HEK293 (cell line): Measurements from ENCODE around the gene ENTPD8.

Experiments
- CTCF ChIA-PET: fragments of 350-600 bp; formaldehyde crosslinking; extraction: SDS; loops from one replicate; lab custom pipeline; 2021; ENCODE audit warnings: antibody characterized with exemption; lab: Yijun Ruan, JAX
- POLR2A ChIA-PET: fragments of 300-600 bp; formaldehyde crosslinking; extraction: SDS; loops from one replicate; lab custom pipeline; 2020; ENCODE audit warnings: antibody characterized with exemption, inconsistent platforms; lab: Yijun Ruan, JAX
- H3K27ac ChIP-seq: fragments of 200-500 bp; sonication (Bioruptor generic); 2 replicates; pipeline ENCODE4 v1.5.1; 2014; ENCODE audit warnings: low read depth, low read length, control low read depth, inconsistent platforms; ENCODE audit errors: extremely low read depth
- H3K36me3 ChIP-seq, 2 experiments: fragments of 200-500 bp in 1 of 2; sonication (Bioruptor generic) in 1 of 2; 1 replicate in 1 of 2; 2 replicates in 1 of 2; pipeline ENCODE4 v1.5.1; 2014 to 2017; ENCODE audit warnings: inconsistent platforms in 2 of 2, low read length in 2 of 2; ENCODE audit not compliant: control insufficient read depth in 2 of 2, insufficient read depth in 1 of 2
- H3K4me1 ChIP-seq: fragments of 200-500 bp; sonication (Bioruptor generic); 2 replicates; pipeline ENCODE4 v1.5.1; 2014; ENCODE audit warnings: mild to moderate bottlenecking, low read length, inconsistent platforms; ENCODE audit not compliant: control insufficient read depth, insufficient read depth
- H3K4me3 ChIP-seq: 2 replicates; pipeline ENCODE4 v1.5.1; 2011; ENCODE audit warnings: low read depth, mild to moderate bottlenecking, control low read depth, low read length, moderate library complexity
- H3K9me3 ChIP-seq: fragments of 200-500 bp; sonication (Bioruptor generic); 2 replicates; pipeline ENCODE4 v1.5.1; 2014; ENCODE audit warnings: low read depth, low read length, inconsistent platforms; ENCODE audit not compliant: control insufficient read depth, insufficient read depth
- BCL11A ChIP-seq: fragments of 450-650 bp; formaldehyde crosslinking; IDR thresholded peaks from 2 replicates; pipeline ENCODE4 v1.5.1; 2016; ENCODE audit warnings: low read depth, missing biosample characterization, missing genetic modification characterization
- BCL11B ChIP-seq: fragments of 450-650 bp; formaldehyde crosslinking; IDR thresholded peaks from 2 replicates; pipeline ENCODE4 v1.5.1; 2016; ENCODE audit warnings: low read depth, missing biosample characterization, missing genetic modification characterization
- EGR2 ChIP-seq: fragments of 450-650 bp; formaldehyde crosslinking; IDR thresholded peaks from 2 replicates; pipeline ENCODE4 v1.5.1; 2016; ENCODE audit warnings: low read depth, missing biosample characterization, missing genetic modification characterization
- GLIS1 ChIP-seq: fragments of 450-650 bp; formaldehyde crosslinking; IDR thresholded peaks from 2 replicates; pipeline ENCODE4 v1.5.1; 2016; ENCODE audit warnings: missing biosample characterization, missing genetic modification characterization
- GLIS2 ChIP-seq: fragments of 450-650 bp; formaldehyde crosslinking; IDR thresholded peaks from 2 replicates; pipeline ENCODE4 v1.5.1; 2016; ENCODE audit warnings: missing biosample characterization, missing genetic modification characterization
- HIC1 ChIP-seq: fragments of 450-650 bp; formaldehyde crosslinking; IDR thresholded peaks from 2 replicates; pipeline ENCODE4 v1.5.1; 2016; ENCODE audit warnings: missing biosample characterization, missing genetic modification characterization
- HOXD13 ChIP-seq: sonication (generic); formaldehyde crosslinking; IDR thresholded peaks from 2 replicates; pipeline ENCODE4 v1.8.0; 2022; ENCODE audit warnings: missing genetic modification reagents, borderline replicate concordance
- IKZF3 ChIP-seq: fragments of 450-650 bp; IDR thresholded peaks from 2 replicates; pipeline ENCODE4 v1.5.0; 2018; ENCODE audit warnings: missing biosample characterization, mild to moderate bottlenecking, missing genetic modification characterization, moderate library complexity
- KLF1 ChIP-seq: fragments of 450-650 bp; formaldehyde crosslinking; IDR thresholded peaks from 2 replicates; pipeline ENCODE4 v1.5.1; 2016; ENCODE audit warnings: missing biosample characterization, missing genetic modification characterization
- KLF10 ChIP-seq: fragments of 450-650 bp; IDR thresholded peaks from 2 replicates; pipeline ENCODE4 v1.5.1; 2018; ENCODE audit warnings: missing biosample characterization, mild to moderate bottlenecking, missing genetic modification characterization
- KLF9 ChIP-seq: fragments of 450-650 bp; formaldehyde crosslinking; IDR thresholded peaks from 2 replicates; pipeline ENCODE4 v1.5.1; 2016; ENCODE audit warnings: missing biosample characterization, missing genetic modification characterization, low read depth
- SALL2 ChIP-seq: fragments of 450-650 bp; formaldehyde crosslinking; IDR thresholded peaks from 2 replicates; pipeline ENCODE4 v1.5.0; 2017; ENCODE audit warnings: missing biosample characterization, mild to moderate bottlenecking, missing genetic modification characterization, borderline replicate concordance
- SP2 ChIP-seq: fragments of 450-650 bp; formaldehyde crosslinking; IDR thresholded peaks from 2 replicates; pipeline ENCODE4 v1.5.1; 2016; ENCODE audit warnings: missing biosample characterization, missing genetic modification characterization
- SP7 ChIP-seq: fragments of 450-650 bp; formaldehyde crosslinking; IDR thresholded peaks from 2 replicates; pipeline ENCODE4 v1.5.1; 2016; ENCODE audit warnings: missing biosample characterization, missing genetic modification characterization
- ZBTB7A ChIP-seq: fragments of 450-650 bp; formaldehyde crosslinking; IDR thresholded peaks from 2 replicates; pipeline ENCODE4 v1.5.1; 2016; ENCODE audit warnings: low read depth, missing biosample characterization, missing genetic modification characterization
- ZEB2 ChIP-seq: fragments of 450-650 bp; formaldehyde crosslinking; IDR thresholded peaks from 2 replicates; pipeline ENCODE4 v1.5.1; 2016; ENCODE audit warnings: missing biosample characterization, missing genetic modification characterization
- ZFP41 ChIP-seq: fragments of 450-650 bp; formaldehyde crosslinking; IDR thresholded peaks from 2 replicates; pipeline ENCODE4 v1.5.1; 2016; ENCODE audit warnings: missing biosample characterization, missing genetic modification characterization, borderline replicate concordance
- ZIC2 ChIP-seq: fragments of 450-650 bp; formaldehyde crosslinking; IDR thresholded peaks from 2 replicates; pipeline ENCODE4 v1.5.1; 2016; ENCODE audit warnings: missing biosample characterization, missing genetic modification characterization
- ZNF10 ChIP-seq: fragments of 450-650 bp; formaldehyde crosslinking; IDR thresholded peaks from 2 replicates; pipeline ENCODE4 v1.5.1; 2017; ENCODE audit warnings: missing biosample characterization, missing genetic modification characterization
- ZNF114 ChIP-seq: fragments of 450-650 bp; formaldehyde crosslinking; IDR thresholded peaks from 2 replicates; pipeline ENCODE4 v1.5.0; 2017; ENCODE audit warnings: missing biosample characterization, missing genetic modification characterization
- ZNF302 ChIP-seq: fragments of 450-650 bp; formaldehyde crosslinking; IDR thresholded peaks from 2 replicates; pipeline ENCODE4 v1.5.1; 2016; ENCODE audit warnings: missing biosample characterization, missing genetic modification characterization, low read depth
- ZNF335 ChIP-seq: fragments of 450-650 bp; formaldehyde crosslinking; conservative IDR thresholded peaks from 2 replicates; pipeline ENCODE4 v1.5.1; 2016; ENCODE audit warnings: missing biosample characterization, missing genetic modification characterization
- ZNF416 ChIP-seq: fragments of 450-650 bp; formaldehyde crosslinking; IDR thresholded peaks from 2 replicates; pipeline ENCODE4 v1.5.1; 2016; ENCODE audit warnings: missing biosample characterization, missing genetic modification characterization
- ZNF529 ChIP-seq: fragments of 450-650 bp; formaldehyde crosslinking; IDR thresholded peaks from 2 replicates; pipeline ENCODE4 v1.5.1; 2017; ENCODE audit warnings: missing genetic modification characterization, missing biosample characterization; ENCODE audit not compliant: insufficient replicate concordance
- ZNF600 ChIP-seq: fragments of 450-650 bp; formaldehyde crosslinking; IDR thresholded peaks from 2 replicates; pipeline ENCODE4 v1.5.1; 2016; ENCODE audit warnings: missing biosample characterization, missing genetic modification characterization
- ZNF692 ChIP-seq: fragments of 450-650 bp; formaldehyde crosslinking; IDR thresholded peaks from 2 replicates; pipeline ENCODE4 v1.5.1; 2016; ENCODE audit warnings: missing biosample characterization, missing genetic modification characterization
- ZNF76 ChIP-seq: fragments of 450-650 bp; formaldehyde crosslinking; IDR thresholded peaks from 2 replicates; pipeline ENCODE4; 2016; ENCODE audit warnings: low read depth, missing biosample characterization, missing genetic modification characterization, borderline replicate concordance
- TF ChIP-seq, protein P1 (sequence below): fragments of 450-650 bp; formaldehyde crosslinking; IDR thresholded peaks from 2 replicates; pipeline ENCODE4 v1.5.1; 2016; ENCODE audit warnings: missing biosample characterization, missing genetic modification characterization
- TF ChIP-seq, protein P2 (sequence below): fragments of 450-650 bp; formaldehyde crosslinking; IDR thresholded peaks from 2 replicates; pipeline ENCODE4 v1.5.1; 2016; ENCODE audit warnings: missing biosample characterization, missing genetic modification characterization
- TF ChIP-seq, protein P3 (sequence below): fragments of 450-650 bp; formaldehyde crosslinking; IDR thresholded peaks from 2 replicates; pipeline ENCODE4 v1.5.1; 2016; ENCODE audit warnings: missing biosample characterization, missing genetic modification characterization

ENTPD8 gene

GRCh38 chr9:137441289-137441934, at the start of gene ENTPD8:
ENTPD8 (minus strand) TSS chr9:137441357; CDS start chr9:137438285, 3,072 bp downstream.
- POLR2A ChIA-PET = interaction anchor here (0.6 to 3.2 kb wide), 8 partner anchors 9 to 394 kb away, joined by 3 to 16 read pairs (median 4); partner anchors contain the start of genes EXD3, NOXA1, NRARP and NSMF
- H3K4me3 ChIP-seq = peak within 1 kb of the TSS; percentile 41
- H3K36me3 ChIP-seq = no peaks in the 10 kb centered on the region
- CTCF ChIA-PET = interaction anchor here (0.5 to 3.9 kb wide), 4 partner anchors 18 to 154 kb away, joined by 3 to 35 read pairs (median 16); partner anchors contain the start of genes EXD3 and NOXA1
- H3K4me1 ChIP-seq = no peaks in the 10 kb centered on the region
- no peaks in the 10 kb centered on the region for H3K9me3 ChIP-seq
- no peak within 1 kb of the TSS for H3K27ac ChIP-seq
- TF ChIP-seq ZNF114 (tag by site-specific recombination) (no peak), ZIC2 (peak; percentile 61; the same call in 1 of the 2 replicates), ZNF10 (tag by site-specific recombination) (no peak), SALL2 (tag by site-specific recombination) (no peak), HIC1 (tag by site-specific recombination) (peak; percentile 67), BCL11B (tag by site-specific recombination) (peak; percentile 61; the same call in 1 of the 2 replicates), ZBTB7A (tag by site-specific recombination) (peak; percentile 87), ZEB2 (tag by site-specific recombination) (0 out of 2 replicates have a peak, but pooled peaks have one; percentile 24), ZNF692 (tag by site-specific recombination) (peak; percentile 32; the same call in 1 of the 2 replicates), ZFP41 (tag by site-specific recombination) (no peak), ZNF529 (tag by site-specific recombination) (no peak), GLIS2 (tag by site-specific recombination) (peak; percentile 87), GLIS1 (peak; percentile 83), IKZF3 (tag by site-specific recombination) (0 out of 2 replicates have a peak, but pooled peaks have one; percentile 16), KLF10 (tag by site-specific recombination) (peak; percentile 70; the same call in 1 of the 2 replicates), ZNF335 (tag by site-specific recombination) (peak; percentile 35; the same call in 1 of the 2 replicates), BCL11A (0 out of 2 replicates have a peak, but pooled peaks have one; percentile 30), ZNF416 (tag by site-specific recombination) (no peak), KLF1 (tag by site-specific recombination) (peak; percentile 98), EGR2 (peak; percentile 89), ZNF76 (tag by site-specific recombination) (no peak), ZNF600 (peak; percentile 76; the same call in 1 of the 2 replicates), ZNF302 (tag by site-specific recombination) (no peak), HOXD13 (CRISPR knock-in tag) (no peak), SP2 (tag by site-specific recombination) (peak; percentile 86), KLF9 (peak; percentile 93), SP7 (tag by site-specific recombination) (no peak)
- TF ChIP-seq, protein P1, sequence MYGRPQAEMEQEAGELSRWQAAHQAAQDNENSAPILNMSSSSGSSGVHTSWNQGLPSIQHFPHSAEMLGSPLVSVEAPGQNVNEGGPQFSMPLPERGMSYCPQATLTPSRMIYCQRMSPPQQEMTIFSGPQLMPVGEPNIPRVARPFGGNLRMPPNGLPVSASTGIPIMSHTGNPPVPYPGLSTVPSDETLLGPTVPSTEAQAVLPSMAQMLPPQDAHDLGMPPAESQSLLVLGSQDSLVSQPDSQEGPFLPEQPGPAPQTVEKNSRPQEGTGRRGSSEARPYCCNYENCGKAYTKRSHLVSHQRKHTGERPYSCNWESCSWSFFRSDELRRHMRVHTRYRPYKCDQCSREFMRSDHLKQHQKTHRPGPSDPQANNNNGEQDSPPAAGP (tag by site-specific recombination) = peak; percentile 53; the same call in 1 of the 2 replicates
- TF ChIP-seq, protein P2, sequence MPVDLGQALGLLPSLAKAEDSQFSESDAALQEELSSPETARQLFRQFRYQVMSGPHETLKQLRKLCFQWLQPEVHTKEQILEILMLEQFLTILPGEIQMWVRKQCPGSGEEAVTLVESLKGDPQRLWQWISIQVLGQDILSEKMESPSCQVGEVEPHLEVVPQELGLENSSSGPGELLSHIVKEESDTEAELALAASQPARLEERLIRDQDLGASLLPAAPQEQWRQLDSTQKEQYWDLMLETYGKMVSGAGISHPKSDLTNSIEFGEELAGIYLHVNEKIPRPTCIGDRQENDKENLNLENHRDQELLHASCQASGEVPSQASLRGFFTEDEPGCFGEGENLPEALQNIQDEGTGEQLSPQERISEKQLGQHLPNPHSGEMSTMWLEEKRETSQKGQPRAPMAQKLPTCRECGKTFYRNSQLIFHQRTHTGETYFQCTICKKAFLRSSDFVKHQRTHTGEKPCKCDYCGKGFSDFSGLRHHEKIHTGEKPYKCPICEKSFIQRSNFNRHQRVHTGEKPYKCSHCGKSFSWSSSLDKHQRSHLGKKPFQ = no peak
- TF ChIP-seq, protein P3, sequence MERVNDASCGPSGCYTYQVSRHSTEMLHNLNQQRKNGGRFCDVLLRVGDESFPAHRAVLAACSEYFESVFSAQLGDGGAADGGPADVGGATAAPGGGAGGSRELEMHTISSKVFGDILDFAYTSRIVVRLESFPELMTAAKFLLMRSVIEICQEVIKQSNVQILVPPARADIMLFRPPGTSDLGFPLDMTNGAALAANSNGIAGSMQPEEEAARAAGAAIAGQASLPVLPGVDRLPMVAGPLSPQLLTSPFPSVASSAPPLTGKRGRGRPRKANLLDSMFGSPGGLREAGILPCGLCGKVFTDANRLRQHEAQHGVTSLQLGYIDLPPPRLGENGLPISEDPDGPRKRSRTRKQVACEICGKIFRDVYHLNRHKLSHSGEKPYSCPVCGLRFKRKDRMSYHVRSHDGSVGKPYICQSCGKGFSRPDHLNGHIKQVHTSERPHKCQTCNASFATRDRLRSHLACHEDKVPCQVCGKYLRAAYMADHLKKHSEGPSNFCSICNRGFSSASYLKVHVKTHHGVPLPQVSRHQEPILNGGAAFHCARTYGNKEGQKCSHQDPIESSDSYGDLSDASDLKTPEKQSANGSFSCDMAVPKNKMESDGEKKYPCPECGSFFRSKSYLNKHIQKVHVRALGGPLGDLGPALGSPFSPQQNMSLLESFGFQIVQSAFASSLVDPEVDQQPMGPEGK = peak; percentile 93
